G401 (cell line): ENCODE data around the gene COX6A2. TPM values are rescaled to one million over a fixed set of nuclear protein-coding genes. Genes with fewer than 3 reads are reported as not detected.
"Not testable (repeated sequence)": the region's sequence is repeated elsewhere in the genome, so short reads cannot be mapped to it uniquely, and the experiment has no call there.

Experiments used
- DNase-seq: peaks from one replicate; pipeline ENCODE4 v3.0.0-alpha.2; 2015; ENCODE audit warnings: low spot score
- in situ Hi-C: cut with HindIII; loops from 2 replicates; pipeline ENCODE4 v1.10.0; 2016; ENCODE audit warnings: low sequenced_read_pairs, mixed read lengths
- total RNA-seq: library from RNA; depleted of rRNA; stranded (reverse); fragments of >200 nt; shearing (Covaris generic); gene quantifications from 2 replicates; pipeline ENCODE4 v1.2.3, GENCODE V29; 2014

Gene COX6A2
- total RNA-seq, 1 experiment from 2014 or later, result not detected

DNA sequence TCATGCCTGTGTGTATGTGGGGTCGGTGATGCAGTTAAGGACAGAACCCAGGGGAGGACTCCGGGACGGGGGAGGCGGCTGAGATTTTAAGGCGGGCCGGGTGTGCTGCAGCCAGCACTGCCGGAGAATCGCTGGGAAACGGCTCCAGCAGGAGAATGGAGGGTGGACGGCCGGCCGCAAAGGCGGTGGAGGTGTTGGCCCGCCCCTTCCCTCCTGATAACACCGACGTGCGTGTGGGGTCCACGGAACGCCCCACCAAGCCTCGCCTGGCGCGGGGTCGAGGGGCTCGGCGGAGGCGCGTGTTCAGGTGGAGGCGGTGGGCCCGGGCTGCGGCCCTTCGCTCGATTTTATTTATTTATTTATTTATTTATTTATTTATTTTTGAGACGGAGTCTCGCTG lies 13.8 kb upstream of the COX6A2 start:
- in situ Hi-C loops, result no loop called here
- DNase-seq, result no peak

DNA sequence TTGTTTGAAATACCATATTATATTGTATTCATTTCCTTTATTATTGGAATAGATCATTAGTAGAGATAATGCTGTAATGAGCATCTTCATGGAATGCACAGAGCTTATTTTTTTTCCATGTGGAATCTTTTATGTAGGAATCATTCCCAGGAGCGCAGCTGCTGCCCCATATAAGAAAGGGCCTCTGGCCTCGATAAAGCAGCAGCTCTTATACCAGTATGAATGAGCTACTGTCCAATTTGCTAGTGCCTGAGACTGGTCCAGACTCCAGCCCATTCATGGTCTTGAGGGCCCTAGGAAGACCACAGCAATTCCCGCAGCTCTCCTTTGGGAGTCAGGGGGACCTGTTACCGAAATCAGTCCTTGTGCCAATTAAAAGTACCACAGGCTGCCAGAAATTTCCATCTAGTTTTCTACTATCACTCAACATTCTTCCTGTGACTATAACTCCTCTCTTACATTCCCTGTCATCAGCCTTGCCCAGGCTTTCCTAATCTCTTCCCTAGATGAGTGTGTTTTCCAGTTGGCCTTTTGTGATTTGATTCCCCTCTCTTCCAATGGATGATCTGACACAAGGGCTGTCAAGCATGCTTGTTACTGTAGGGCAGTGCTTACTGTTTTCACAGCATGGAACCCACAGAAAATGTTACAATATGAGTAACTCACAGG lies 12.5 kb upstream of the COX6A2 start:
- in situ Hi-C loops, result no loop called here
- peak; percentile 31 for DNase-seq

DNA sequence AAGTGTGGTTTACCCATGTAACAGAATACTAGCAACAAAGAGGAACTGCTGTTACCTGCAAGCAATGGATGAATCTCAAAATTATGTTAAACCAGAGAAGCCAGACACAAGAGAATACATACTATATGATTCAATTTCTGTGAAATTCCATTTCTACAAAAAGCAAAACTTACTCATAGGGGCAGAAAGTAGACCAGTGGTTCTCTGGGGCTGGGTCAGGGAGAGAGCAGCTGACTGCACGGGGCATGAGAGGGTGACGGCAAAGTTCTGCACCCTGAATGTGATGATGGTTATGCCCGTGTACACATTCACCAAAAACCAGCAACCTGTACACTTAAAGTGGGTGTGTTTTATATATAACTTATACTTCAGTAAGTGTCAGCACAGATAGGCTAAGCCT lies 11.4 kb upstream of the COX6A2 start:
- in situ Hi-C loops, result no loop called here
- no peak for DNase-seq

DNA sequence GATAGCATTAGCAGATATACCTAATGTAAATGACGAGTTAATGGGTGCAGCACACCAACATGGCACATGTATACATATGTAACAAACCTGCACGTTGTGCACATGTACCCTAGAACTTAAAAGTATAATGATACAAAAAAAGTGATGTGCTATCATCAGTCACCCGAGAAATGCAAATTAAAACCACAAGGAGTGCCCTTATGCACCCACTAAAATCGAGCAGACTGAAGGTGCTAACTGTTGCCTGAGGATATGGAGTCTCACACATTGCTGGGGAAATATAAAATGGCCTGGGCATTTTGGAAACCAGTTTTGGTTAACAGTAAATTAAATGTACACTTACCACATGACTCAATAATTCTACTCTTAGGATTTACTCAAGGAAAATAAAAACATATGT lies 10.9 kb upstream of the COX6A2 start:
- in situ Hi-C loops, result not testable (repeated sequence)

DNA sequence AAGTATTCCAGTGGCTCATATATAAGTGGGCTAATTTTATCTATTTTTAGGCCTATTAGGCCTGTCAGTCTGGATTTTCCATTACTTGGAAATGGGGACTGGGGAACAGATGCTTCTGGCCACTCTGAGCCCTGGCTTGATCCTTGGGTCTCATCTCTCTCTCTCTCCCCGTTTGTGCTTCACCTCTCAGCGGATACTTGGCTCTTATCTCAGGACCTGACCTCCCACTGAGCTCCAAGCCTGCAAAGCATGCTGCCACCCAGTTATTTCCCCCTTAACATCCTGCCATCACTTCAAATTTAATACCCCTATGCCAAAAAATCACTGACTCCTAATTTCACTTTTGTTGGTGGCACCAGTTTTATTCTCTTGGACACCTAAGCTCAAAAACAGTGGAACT lies 10.3 kb upstream of the COX6A2 start:
- in situ Hi-C loops, result no loop called here
- peak; percentile 83 for DNase-seq

More for the DNA sequence above, 10.9 kb upstream of the COX6A2 start:
- DNase-seq, result not testable (repeated sequence)

DNA sequence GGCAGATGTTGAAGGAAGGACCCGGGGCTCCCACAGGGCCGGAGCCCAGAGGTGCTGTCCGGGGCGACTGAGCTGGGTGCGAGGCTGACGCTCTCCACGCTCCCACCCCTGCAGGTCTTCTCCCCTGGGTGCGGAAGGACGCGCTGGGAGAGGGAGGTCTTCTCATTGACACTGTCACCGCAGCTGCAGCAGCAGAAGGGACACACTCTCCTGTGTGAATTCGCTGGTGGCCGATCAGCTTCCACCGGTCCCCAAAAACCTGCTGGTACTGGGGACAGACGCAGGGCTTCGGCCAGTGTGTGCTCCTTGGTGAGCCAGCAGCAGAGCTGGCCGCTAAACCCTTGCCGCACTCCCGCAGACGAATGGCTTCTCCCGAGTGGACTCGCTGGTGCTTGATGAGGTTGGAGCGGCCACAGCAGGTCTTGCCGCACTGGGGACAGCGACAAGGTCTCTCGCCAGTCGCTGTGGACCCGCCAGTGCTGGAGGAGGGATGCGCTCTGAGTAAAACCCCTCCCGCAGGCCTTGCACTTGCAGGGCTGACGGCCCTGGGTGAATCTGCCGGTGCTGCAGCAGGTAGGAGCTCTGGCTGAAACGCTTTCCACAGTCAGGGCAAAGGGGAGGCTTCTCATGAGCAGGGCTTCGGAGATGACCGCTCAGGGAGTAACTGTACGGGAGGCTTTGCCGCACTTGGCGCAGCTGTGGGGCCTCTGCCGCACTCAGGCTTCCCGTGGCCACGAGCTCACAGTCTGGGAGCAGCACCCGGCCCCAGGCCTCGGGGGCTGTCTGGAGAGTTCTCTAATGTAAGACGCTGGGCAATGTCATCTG lies 8.3 kb upstream of the COX6A2 start:
- in situ Hi-C loops, result no loop called here

DNA sequence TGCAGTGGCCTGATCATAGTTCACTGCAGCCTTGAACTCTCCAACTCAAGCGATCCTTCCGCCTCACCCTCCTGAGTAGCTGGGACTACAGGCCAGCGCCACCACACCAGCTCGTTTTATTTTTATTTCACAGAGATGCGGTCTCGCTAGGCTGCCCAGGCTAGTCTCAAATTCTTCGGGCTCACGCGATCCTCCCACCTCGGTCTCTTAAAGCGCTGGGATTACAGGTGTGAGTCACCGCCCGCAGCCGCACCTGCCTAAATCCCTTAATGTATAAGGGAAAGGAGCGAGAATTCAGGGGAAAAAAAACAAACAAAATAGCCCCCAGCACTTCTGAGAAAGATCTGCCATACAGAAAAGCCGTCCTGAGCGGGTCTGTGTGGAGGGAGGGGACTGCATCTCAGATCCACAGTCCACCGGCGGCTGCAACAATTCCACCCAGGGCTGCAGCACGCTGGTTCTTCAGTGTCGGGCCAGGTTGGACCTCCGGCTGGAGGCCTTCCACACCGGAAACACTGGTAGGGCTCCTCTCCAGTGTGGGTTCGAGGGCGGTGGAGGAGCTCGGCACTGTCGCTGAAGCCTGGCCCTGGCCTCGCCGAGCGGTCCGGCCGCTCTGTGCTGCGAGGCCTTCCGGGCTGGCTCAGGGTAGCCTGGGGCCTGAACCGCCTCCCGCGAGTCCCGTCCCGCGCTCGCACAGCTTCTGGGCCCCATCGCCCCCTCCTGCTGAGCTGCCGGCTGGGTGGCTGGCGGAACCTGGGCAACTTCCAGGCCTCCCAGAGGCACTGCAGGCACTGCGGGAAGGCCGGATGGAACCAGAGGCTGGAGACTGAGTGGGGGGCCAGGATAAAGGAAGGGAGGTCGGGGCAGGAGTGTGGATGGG lies 7.4 kb upstream of the COX6A2 start:
- in situ Hi-C loops, result no loop called here
- no peak for DNase-seq

More for the DNA sequence above, 8.3 kb upstream of the COX6A2 start:
- DNase-seq, result no peak

DNA sequence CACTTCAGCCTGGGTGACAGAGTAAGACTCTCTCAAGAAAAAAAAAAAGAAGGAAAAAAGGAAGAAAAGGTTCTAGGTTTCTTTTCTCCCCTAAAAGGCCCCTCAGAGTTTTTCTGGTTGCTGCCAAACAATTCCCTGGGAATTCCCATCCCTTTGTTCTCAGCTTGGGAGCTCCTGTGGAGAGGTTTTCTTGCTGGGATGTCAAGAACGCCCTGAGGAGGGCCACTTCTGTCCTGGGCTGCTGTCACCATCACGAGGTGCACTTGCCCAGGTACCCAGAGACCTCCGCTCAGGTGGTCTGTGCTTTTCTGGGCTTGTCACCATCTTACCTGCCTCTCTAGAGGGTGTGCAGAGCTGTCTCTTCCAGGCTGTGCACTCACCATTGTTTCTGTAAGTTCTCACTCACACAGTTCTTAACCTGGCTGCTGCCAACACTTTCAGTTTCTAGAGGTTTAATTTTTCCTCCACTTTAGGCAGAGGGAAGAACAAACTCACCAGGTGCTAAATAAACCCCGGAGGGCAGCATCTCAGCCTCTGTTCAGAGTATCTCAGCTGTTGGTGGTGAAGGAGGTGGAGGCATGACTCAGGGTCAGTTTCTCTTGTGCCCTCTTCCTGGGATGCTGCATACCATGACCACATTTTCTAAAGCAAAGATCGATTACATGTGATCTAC lies 2.4 kb upstream of the COX6A2 start:
- in situ Hi-C loops, result no loop called here
- DNase-seq, result peak; percentile 11

DNA sequence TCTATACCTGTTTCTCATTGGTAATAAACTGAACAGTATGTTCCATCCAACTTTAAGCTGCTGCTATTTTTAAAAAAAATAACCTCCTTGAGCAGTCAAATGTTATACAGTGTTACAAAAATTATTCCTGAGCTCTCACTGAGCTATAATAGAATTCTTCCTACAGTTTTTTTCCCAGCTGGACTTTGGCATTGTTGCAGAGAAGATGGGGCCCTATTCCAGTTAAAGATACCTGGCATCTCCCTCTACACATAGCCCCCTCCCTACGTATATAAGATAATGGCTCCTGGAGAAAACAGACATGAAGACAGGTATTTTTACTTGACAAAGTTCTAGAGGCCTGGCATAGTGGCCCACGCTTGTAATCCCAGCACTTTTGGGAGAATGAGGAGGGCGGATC lies 1.6 kb upstream of the COX6A2 start:
- in situ Hi-C loops, result no loop called here
- DNase-seq, result peak; percentile 7

DNA sequence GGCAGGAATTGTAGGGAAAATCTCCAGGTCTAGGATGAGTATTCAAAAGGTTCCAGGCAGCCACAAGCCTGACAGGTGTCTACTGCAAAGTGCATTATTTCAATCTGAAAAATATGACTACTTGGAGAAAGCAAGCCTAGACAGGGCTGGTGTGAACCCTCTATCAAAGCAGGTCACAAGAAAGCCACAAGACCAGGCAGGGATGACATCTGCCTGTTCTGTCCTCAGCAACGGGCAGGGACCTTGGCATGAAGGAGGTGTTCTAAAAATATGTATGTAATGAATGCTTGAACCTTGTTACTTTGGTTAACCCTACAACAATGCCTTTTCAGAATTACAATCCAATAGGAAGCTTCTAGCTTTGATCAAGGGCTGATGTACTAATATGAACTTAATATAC lies 1.2 kb upstream of the COX6A2 start:
- in situ Hi-C loops, result no loop called here
- peak; percentile 61 for DNase-seq

DNA sequence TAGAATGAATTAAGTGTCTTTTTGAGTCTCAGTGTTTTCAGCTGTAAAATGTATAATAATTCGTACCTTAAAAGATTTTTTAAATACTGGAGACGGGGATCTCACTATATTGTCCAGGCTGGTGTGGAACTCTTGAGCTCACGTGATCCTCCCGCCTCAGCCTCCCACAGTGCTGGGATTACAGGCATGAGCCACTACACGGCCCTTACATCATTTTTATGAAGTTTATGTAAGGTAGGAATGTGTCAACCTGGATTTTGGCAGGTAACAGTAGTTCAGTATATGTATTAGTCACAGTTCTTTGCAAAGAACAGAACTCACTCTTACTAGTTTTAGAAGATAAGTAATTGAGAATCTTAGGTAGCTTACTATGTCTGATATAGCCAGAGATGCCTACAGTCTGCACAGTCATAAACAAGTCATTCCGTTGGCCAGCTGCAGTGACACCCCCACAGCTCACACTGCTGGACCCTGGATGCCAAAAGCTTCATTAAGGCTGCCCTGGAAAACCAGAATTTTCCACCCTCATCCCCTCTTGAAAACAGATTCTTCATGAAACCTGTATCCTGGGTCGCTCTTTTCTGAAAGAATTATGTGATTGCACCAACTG lies 583 bp upstream of the COX6A2 start:
- peak; percentile 23 for DNase-seq
- in situ Hi-C loops, result no loop called here

DNA sequence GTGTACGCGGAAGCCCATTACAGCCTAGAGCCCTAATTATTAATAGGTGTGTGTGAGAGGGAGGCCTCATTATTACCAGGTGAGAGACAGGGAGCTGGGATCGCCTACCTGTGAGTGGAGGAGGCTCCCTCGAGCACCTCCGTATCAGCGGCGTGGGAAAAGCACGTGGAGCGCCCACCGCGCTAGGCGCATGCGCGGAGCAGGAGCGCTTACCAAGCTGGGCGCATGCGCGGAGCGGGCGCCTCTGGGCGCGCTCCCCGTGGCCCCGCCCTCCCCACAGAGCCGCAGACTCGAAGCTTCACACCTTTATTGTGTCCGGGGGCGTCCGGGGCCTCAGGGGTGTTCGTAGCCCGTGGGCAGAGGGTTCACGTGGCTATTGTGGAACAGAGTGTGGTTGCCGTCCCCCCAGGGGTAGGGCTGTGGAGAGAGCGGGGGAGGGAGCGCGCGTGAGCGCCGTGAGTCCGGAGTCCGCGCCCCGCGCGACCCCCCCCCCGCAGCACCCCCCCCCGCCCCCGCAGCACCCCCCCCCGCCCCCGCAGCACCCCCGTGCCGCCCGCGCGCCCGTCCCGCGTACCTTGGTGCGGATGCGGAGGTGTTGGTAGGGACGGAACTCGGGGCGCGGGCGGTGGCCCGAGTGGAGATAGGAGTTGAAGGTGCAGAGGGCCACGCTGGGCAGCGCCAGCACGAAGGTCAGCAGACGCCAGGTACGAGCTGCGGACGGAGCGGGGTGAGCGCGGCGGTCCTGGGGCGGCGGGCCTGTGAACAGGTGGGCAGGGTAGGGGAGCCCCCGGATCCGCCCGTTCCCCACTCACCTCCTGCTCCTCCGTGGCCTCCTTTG lies 500 bp downstream of the COX6A2 start:
- DNase-seq, result peak; percentile 75
- in situ Hi-C loops, result no loop called here

DNA sequence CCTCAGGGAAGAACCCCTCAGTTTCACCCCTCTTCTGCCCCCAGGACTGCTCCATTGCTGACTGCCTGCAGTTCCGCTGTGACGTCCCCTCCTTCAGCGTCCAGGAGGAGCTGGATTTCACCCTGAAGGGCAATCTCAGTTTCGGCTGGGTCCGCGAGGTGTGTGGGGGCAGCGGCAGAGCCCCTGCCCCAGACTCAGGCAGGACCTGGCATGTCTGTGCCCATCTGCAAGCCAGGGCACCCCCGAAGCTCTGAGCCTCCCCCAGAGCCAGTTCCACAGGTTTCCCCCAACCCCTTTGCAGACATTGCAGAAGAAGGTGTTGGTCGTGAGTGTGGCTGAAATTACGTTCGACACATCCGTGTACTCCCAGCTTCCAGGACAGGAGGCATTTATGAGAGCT lies 4.4 kb downstream of the COX6A2 start:
- no peak for DNase-seq
- in situ Hi-C loops, result no loop called here

DNA sequence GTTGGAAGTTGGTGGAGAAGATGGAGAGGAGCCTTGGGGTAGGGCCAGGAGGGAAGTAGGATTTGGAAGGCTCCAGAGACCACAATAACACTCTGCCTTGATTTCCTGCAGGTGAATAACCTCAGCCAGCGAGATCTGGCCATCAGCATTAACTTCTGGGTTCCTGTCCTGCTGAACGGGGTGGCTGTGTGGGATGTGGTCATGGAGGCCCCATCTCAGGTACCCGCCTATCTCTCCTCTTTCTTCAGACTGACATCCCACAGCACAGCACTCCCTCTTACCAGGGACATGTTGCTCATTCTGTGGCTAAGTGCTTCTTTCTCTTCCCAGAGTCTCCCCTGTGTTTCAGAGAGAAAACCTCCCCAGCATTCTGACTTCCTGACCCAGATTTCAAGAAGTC lies 4.9 kb downstream of the COX6A2 start:
- in situ Hi-C loops, result no loop called here
- no peak for DNase-seq

DNA sequence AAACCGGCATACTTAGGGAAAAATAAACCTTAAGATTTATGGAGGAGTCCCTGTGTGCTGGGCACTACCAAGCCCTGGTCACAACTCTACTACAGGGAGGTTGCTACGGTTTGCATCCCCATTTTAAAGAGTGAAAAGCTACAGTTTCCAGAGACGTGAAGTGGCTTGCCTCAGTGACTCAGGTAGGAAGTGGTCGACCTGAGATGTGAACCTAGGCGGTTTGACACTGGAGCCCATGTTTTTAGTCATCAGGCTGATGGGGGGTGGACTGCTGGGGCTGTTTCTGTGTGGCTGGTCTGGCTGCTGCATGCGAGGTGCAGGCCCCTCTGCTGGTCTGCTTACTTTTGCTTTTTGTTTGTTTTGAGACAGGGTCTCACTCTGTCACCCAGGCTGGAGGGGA lies 6.6 kb downstream of the COX6A2 start:
- in situ Hi-C loops, result no loop called here
- no peak for DNase-seq

DNA sequence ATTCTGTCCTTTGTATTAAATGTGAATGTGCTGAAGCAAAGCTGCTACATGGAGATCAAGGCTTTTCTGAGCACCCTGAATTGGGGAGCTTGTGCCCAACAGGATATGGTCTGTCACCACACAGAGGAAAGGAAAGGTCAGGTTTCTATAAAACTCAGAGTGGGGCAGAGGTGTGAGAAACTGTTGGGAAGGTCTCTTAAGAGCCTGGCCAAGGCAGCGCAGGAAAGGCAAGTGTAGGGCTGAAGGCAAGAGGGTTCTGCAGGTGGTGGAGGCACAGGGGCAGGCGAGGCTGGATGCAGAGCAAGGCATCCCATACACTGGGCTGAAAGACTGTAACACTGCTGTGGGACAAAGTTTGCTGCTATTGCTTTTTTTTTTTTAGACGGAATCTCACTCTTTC lies 8.1 kb downstream of the COX6A2 start:
- in situ Hi-C loops, result no loop called here
- DNase-seq, result no peak

DNA sequence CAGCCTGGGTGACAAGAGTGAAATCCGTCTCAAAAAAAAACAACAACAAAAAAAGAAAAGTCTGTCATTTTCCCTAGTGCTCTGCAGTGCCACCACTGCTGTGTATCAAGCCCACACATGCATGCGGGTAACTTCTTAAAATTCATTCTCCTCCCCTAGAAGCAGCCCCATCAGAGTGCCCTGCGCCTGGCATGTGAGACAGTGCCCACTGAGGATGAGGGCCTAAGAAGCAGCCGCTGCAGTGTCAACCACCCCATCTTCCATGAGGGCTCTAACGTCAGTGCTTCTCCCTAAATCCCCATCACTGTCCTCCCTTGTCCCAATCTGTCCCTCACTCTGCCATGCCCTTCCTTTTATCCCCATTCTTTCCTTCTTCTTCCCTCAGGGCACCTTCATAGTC lies 10.2 kb downstream of the COX6A2 start:
- DNase-seq, result no peak
- in situ Hi-C loops, result no loop called here

DNA sequence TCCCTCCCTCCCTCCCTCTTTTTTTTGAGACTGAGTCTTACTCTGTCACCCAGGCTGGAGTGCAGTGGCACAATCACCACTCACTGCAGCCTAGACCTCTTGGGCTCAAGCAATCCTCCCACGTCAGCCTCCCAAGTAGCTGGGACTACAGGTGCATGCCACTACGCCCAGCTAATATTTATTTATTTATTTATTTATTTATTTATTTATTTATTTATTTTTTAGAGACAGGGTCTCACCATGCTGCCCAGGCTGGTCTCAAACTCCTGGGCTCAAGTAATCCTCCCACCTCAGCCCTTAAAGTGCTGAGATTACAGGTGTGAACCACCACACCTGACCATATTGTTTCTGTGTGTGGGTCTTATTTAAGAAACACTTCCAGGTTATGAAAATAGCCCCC lies 11.1 kb downstream of the COX6A2 start:
- DNase-seq, in situ Hi-C loops: not testable (repeated sequence)
